ENCODE measurements around the gene GJA4.

DNA sequence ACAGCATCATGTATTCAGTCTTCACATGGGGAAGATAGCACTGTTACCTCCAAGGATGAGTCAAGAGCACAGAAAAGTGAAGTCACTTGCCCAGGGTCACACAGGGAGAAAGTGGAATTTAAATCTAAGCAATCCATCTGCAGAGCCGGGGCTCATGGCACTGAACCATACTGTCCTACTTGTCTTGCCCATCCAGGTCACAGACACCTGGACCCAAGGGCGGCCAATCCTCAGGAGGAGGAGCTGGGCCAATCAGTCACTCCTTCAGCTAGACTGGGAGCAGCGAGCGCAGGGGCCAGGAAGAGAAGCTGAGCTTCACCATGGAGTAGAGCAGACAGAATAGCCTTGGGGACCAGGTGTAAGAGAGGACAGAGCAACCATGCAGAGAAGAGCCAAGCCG is 47.1 kb upstream of the GJA4 start:
- TF ChIP-seq, protein P1, sequence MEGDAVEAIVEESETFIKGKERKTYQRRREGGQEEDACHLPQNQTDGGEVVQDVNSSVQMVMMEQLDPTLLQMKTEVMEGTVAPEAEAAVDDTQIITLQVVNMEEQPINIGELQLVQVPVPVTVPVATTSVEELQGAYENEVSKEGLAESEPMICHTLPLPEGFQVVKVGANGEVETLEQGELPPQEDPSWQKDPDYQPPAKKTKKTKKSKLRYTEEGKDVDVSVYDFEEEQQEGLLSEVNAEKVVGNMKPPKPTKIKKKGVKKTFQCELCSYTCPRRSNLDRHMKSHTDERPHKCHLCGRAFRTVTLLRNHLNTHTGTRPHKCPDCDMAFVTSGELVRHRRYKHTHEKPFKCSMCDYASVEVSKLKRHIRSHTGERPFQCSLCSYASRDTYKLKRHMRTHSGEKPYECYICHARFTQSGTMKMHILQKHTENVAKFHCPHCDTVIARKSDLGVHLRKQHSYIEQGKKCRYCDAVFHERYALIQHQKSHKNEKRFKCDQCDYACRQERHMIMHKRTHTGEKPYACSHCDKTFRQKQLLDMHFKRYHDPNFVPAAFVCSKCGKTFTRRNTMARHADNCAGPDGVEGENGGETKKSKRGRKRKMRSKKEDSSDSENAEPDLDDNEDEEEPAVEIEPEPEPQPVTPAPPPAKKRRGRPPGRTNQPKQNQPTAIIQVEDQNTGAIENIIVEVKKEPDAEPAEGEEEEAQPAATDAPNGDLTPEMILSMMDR (IDR thresholded peaks at IDR 0.05) = no peak
- TF ChIP-seq POLR2A (IDR thresholded peaks at IDR 0.05) = no peak
